Sigmoid colon (tissue), 7 donors: ENCODE measurements around the gene PATE3. TPM values are rescaled to one million over a fixed set of nuclear protein-coding genes. Genes with fewer than 3 reads are reported as not detected.

ENCODE experiments used
- DNase-seq: peaks from one replicate; pipeline ENCODE4 v3.0.0-alpha.2; 2019
- H3K27ac ChIP-seq, 4 donors: fragments of 200-600 bp; sonication (generic); one replicate each; pipeline ENCODE4 v1.5.1; 2016 to 2019; ENCODE audit warnings: mild to moderate bottlenecking in 1 of 4
- H3K27me3 ChIP-seq, 3 donors: fragments of 200-600 bp; sonication (generic); one replicate each; pipeline ENCODE4 v1.5.1; 2019; ENCODE audit warnings: mild to moderate bottlenecking in 1 of 3
- H3K36me3 ChIP-seq, 4 donors: fragments of 200-600 bp; sonication (generic); one replicate each; pipeline ENCODE4 v1.5.1; 2016 to 2019
- H3K4me1 ChIP-seq, 4 donors: fragments of 200-600 bp; sonication (generic); one replicate each; pipeline ENCODE4 v1.5.1; 2017 to 2019
- H3K4me3 ChIP-seq, 4 donors: fragments of 200-600 bp; sonication (generic); one replicate each; pipeline ENCODE4 v1.5.1; 2017 to 2019; ENCODE audit warnings: mild to moderate bottlenecking in 2 of 4, moderate library complexity in 1 of 4
- H3K9me3 ChIP-seq, 4 donors: fragments of 200-600 bp in 3 of 4; sonication (generic) in 3 of 4; one replicate each; pipeline versions ENCODE4 v1.5.1 to v1.6.1; 2013 to 2019
- CTCF ChIP-seq, 4 experiments: fragments of 450-650 bp in 3 of 4; fragments of 200-600 bp in 1 of 4; IDR thresholded peaks; one replicate each; pipeline ENCODE4 v1.5.1; 2016 to 2019; ENCODE audit warnings: antibody characterized with exemption in 4 of 4, mild to moderate bottlenecking in 3 of 4, moderate library complexity in 2 of 4
- EP300 ChIP-seq, 4 donors: sonication (generic); formaldehyde crosslinking; IDR thresholded peaks; one replicate each; pipeline ENCODE4 v1.6.1; 2017; ENCODE audit warnings: antibody characterized with exemption in 4 of 4
- POLR2A ChIP-seq, 2 donors: fragments of 450-650 bp; IDR thresholded peaks; one replicate each; pipeline ENCODE4 v1.6.1; 2016; ENCODE audit warnings: antibody characterized with exemption in 2 of 2, mild to moderate bottlenecking in 2 of 2, moderate library complexity in 2 of 2
- POLR2AphosphoS5 ChIP-seq, 4 donors: sonication (generic); formaldehyde crosslinking; IDR thresholded peaks; one replicate each; pipeline ENCODE4 v1.6.1; 2017; ENCODE audit warnings: antibody characterized with exemption in 4 of 4
- WGBS, 2 donors: extraction: QIAGEN DNeasy Blood & Tissue Kit; methylation state at CpG; one replicate each; pipeline ENCODE4 v1.1.7; 2013; 5-methylcytosine and 5-hydroxymethylcytosine counted together
- intact Hi-C: fragments of 100-400 bp; cut with DNase I; formaldehyde crosslinking; loops from one replicate; pipeline ENCODE4 v1.15.1; 2023
- polyA plus RNA-seq, 3 donors: library from polyadenylated mRNA; stranded (reverse); fragments of 200-250 nt; gene quantifications; one replicate each; pipeline ENCODE4 v1.2.3, GENCODE V29; 2013
- total RNA-seq, 4 donors: library from RNA; depleted of rRNA; stranded (reverse); fragments of >200 nt; gene quantifications; one replicate each; pipeline ENCODE4 v1.1.0, GENCODE V29; 2016
- donor health status: healthy with polysubstance abuse.
- donor health status: Bipolar disorder and iron deficiency.
- donor health status: healthy.

Gene PATE3
- total and polyA plus RNA-seq, 7 donors = not detected

- no peak for DNase-seq
- no peak for TF ChIP-seq POLR2AphosphoS5 (IDR thresholded peaks at IDR 0.05)
- TF ChIP-seq EP300 (IDR thresholded peaks at IDR 0.05) = no peak
- no peak for TF ChIP-seq POLR2A (IDR thresholded peaks at IDR 0.05)
- TF ChIP-seq CTCF (IDR thresholded peaks at IDR 0.05) = no peak
- WGBS, 2 donors = 55 to 67% methylated on average over 10 of the region's 10 CpGs
- intact Hi-C loops = no loop called here
- no peaks in the 10 kb centered on the region for H3K9me3 ChIP-seq
- no peaks in the 10 kb centered on the region for H3K27me3 ChIP-seq
- H3K4me1 ChIP-seq = peaks cover 0 to 11% (median 0%) of the 10 kb centered on the region in 4 donors
- no peak overlapping the region for H3K27ac ChIP-seq
- H3K4me3 ChIP-seq = no peak overlapping the region
- H3K36me3 ChIP-seq = no peaks in the 10 kb centered on the region
Measured at GRCh38 chr11:125768336-125769046, 19.4 kb upstream of the PATE3 start.

DNA sequence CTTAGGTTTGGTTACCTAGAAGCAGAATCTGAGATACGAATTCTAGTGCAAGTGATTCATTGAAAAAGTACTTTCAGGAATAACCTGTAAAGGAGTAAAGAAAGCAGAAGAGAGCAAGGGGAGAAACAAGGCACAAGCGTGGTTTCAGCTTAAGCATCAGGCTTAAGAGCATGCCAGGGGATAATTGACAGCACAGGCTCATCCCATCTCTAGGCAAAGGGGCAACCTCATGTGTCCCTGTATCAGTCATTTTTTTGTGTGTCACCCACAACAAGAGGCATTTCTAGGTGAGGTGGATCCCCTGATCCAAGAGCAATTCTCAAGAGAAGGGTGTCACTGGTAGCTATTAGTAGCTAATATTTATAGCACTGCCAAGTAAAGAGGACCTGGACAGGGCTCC is 17.3 kb upstream of the PATE3 start:
- 67 to 85% methylated on average over 2 of the region's 2 CpGs for WGBS, 2 donors
- Histone ChIP-seq H3K27me3 (no peaks in the 10 kb centered on the region), H3K36me3 (no peaks in the 10 kb centered on the region), H3K4me1 (peaks cover 0 to 11% (median 0%) of the 10 kb centered on the region in 4 donors), H3K4me3 (no peak overlapping the region), H3K27ac (no peak overlapping the region), H3K9me3 (no peaks in the 10 kb centered on the region)
- TF ChIP-seq POLR2A (IDR thresholded peaks at IDR 0.05) = no peak
- DNase-seq = no peak
- intact Hi-C loops = no loop called here

DNA sequence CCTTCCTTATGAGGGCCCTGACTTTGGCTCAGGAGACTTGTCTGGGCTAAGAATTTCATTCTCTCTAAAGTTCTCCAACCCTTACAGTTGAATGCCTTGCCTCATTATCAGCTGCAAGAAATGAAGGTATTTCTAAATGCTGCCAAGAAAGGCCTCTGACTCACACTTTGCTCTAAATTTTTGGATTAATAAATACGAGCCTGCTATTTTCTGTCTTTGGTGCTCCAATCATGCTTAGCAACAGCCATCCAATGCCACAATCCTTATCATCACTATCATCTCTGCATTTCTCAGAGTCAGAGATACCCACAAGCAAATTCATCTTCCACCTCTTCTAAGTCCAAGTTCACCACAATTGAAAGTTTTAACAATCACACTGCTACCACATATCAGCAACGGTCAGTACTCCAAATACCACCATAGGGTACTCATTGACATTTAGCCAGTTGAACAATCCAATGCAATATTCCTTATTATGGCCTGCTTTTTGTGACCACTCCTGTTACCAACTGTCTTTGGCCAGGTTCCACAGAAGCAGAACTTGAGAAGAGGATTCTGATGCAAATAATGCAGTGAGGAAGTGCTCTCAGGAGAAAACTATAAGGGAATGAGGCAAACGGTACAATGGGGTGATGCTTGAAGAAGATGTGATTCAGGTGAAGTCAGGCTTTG is 15.0 kb upstream of the PATE3 start:
- no peaks in the 10 kb centered on the region for H3K27me3 ChIP-seq
- 69 to 75% methylated on average over 3 of the region's 3 CpGs for WGBS, 2 donors
- DNase-seq = no peak
- H3K36me3 ChIP-seq = no peaks in the 10 kb centered on the region
- H3K4me3 ChIP-seq = no peak overlapping the region
- intact Hi-C loops = no loop called here
- peaks cover 0 to 11% (median 0%) of the 10 kb centered on the region in 4 donors for H3K4me1 ChIP-seq
- TF ChIP-seq EP300 (IDR thresholded peaks at IDR 0.05) (no peak), CTCF (IDR thresholded peaks at IDR 0.05) (no peak), POLR2AphosphoS5 (IDR thresholded peaks at IDR 0.05) (no peak), POLR2A (IDR thresholded peaks at IDR 0.05) (no peak)
- H3K9me3 ChIP-seq = no peaks in the 10 kb centered on the region
- H3K27ac ChIP-seq = no peak overlapping the region

- Histone ChIP-seq H3K27me3 (no peaks in the 10 kb centered on the region), H3K36me3 (no peaks in the 10 kb centered on the region), H3K27ac (no peak overlapping the region), H3K4me3 (no peak overlapping the region), H3K4me1 (peaks cover 0 to 11% (median 0%) of the 10 kb centered on the region in 4 donors), H3K9me3 (no peaks in the 10 kb centered on the region)
- 69 to 73% methylated on average over 3 of the region's 3 CpGs for WGBS, 2 donors
- no peak for TF ChIP-seq EP300 (IDR thresholded peaks at IDR 0.05)
- TF ChIP-seq POLR2A (IDR thresholded peaks at IDR 0.05) = no peak
- TF ChIP-seq CTCF (IDR thresholded peaks at IDR 0.05) = no peak
- TF ChIP-seq POLR2AphosphoS5 (IDR thresholded peaks at IDR 0.05) = no peak
- intact Hi-C loops = no loop called here
- no peak for DNase-seq
Measured at GRCh38 chr11:125773516-125773915, 14.4 kb upstream of the PATE3 start.

DNA sequence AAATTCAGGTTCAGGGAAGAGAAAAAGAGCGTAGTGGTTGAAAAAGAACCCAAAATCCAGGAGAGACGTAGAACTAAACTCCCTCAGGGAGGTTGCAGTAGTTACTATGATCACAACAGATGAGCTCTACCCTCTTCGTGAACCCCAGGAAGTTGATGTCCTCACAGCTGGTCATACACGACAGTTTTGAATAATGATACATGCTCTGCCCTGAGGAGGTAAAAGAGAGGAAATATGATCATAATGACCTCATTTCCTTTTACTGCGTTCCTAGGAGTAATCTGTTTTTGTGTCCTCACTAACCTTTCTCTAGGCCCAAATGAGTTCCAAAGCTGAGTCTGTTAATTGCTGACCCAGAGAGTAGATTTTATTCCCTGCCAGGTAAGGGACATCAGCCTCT is 10.6 kb upstream of the PATE3 start:
- H3K4me3 ChIP-seq = no peak overlapping the region
- H3K36me3 ChIP-seq = no peaks in the 10 kb centered on the region
- no peak overlapping the region for H3K27ac ChIP-seq
- no peaks in the 10 kb centered on the region for H3K27me3 ChIP-seq
- TF ChIP-seq POLR2AphosphoS5 (IDR thresholded peaks at IDR 0.05) (no peak), POLR2A (IDR thresholded peaks at IDR 0.05) (no peak), CTCF (IDR thresholded peaks at IDR 0.05) (no peak), EP300 (IDR thresholded peaks at IDR 0.05) (no peak)
- intact Hi-C loops = no loop called here
- H3K9me3 ChIP-seq = no peaks in the 10 kb centered on the region
- 57 to 69% methylated on average over 5 of the region's 5 CpGs for WGBS, 2 donors
- peaks cover 0 to 10% (median 0%) of the 10 kb centered on the region in 4 donors for H3K4me1 ChIP-seq
- no peak for DNase-seq
